Measurements from ENCODE around the gene LPCAT1.

- TF ChIP-seq ZFP3 (CRISPR knock-in tag; IDR thresholded peaks at IDR 0.05) (no peak), GLIS3 (CRISPR knock-in tag; IDR thresholded peaks at IDR 0.05) (no peak), ESRRG (CRISPR knock-in tag; IDR thresholded peaks at IDR 0.05) (no peak), ZFP30 (CRISPR knock-in tag; IDR thresholded peaks at IDR 0.05) (no peak), ARNTL (CRISPR knock-in tag; IDR thresholded peaks at IDR 0.05; ENCODE audit: borderline replicate concordance, low read depth) (no peak), ZNF565 (CRISPR knock-in tag; conservative IDR thresholded peaks at IDR 0.05; ENCODE audit: low read depth) (no peak), CSDC2 (CRISPR knock-in tag; IDR thresholded peaks at IDR 0.05) (no peak), TCF4 (CRISPR knock-in tag; IDR thresholded peaks at IDR 0.05; ENCODE audit: borderline replicate concordance) (no peak), ZNF8 (CRISPR knock-in tag; IDR thresholded peaks at IDR 0.05) (no peak), PATZ1 (CRISPR knock-in tag; IDR thresholded peaks at IDR 0.05; ENCODE audit: borderline replicate concordance) (no peak), ZC3H10 (CRISPR knock-in tag; IDR thresholded peaks at IDR 0.05) (no peak), TSHZ2 (CRISPR knock-in tag; IDR thresholded peaks at IDR 0.05) (no peak), PPARA (CRISPR knock-in tag; IDR thresholded peaks at IDR 0.05; ENCODE audit: borderline replicate concordance) (no peak)
- TF ChIP-seq, protein P1, sequence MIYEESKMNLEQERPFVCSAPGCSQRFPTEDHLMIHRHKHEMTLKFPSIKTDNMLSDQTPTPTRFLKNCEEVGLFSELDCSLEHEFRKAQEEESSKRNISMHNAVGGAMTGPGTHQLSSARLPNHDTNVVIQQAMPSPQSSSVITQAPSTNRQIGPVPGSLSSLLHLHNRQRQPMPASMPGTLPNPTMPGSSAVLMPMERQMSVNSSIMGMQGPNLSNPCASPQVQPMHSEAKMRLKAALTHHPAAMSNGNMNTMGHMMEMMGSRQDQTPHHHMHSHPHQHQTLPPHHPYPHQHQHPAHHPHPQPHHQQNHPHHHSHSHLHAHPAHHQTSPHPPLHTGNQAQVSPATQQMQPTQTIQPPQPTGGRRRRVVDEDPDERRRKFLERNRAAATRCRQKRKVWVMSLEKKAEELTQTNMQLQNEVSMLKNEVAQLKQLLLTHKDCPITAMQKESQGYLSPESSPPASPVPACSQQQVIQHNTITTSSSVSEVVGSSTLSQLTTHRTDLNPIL (CRISPR knock-in tag; IDR thresholded peaks at IDR 0.05; ENCODE audit: low read depth), result no peak
These were observed 12.6 kb upstream of the LPCAT1 start for GRCh38 chr5:1536322-1536845.
